GM12878 (cell line): Measurements from ENCODE around the gene DIP2C. TPM values are rescaled to one million over a fixed set of nuclear protein-coding genes. Genes with fewer than 3 reads are reported as not detected.

Experiments
- ATAC-seq: fragments of 200-7000 bp; cut with Tn5 transposase; 3 replicates; pipeline ENCODE4 v1.9.1; 2020; ENCODE audit warnings: mild to moderate bottlenecking, moderate library complexity
- BruUV-seq: library from RNA; stranded (reverse); fragments of 400-500 nt; replicated peaks from 2 replicates; lab custom pipeline; 2021; lab: Mats Ljungman, UMichigan
- CTCF ChIA-PET: fragments of 300-600 bp; sonication (Branson Sonifier 250); formaldehyde crosslinking; extraction: SDS; loops from one replicate; lab custom pipeline; 2021; ENCODE audit warnings: inconsistent platforms; lab: Yijun Ruan, JAX
- POLR2A ChIA-PET: fragments of 350-600 bp; formaldehyde crosslinking; extraction: SDS; loops from one replicate; lab custom pipeline; 2021; ENCODE audit warnings: inconsistent platforms; lab: Charles Lee
- RAD21 ChIA-PET: fragments of 300-600 bp; sonication (Branson Sonifier 250); formaldehyde crosslinking; loops from one replicate; lab custom pipeline; 2023; ENCODE audit warnings: antibody characterized with exemption; ENCODE audit not compliant: unreplicated experiment; lab: Charles Lee
- SMC1A ChIA-PET: fragments of 300-600 bp; sonication (Branson Sonifier 250); formaldehyde crosslinking; loops from one replicate; lab custom pipeline; 2023; ENCODE audit not compliant: unreplicated experiment, uncharacterized antibody; lab: Charles Lee
- DNase-seq: peaks from one replicate; pipeline ENCODE4 v3.0.0-alpha.2; 2011; ENCODE audit warnings: low read depth, low spot score
- FAIRE-seq: peaks from 3 replicates; lab custom pipeline; 2011; peaks lifted over from hg19 to GRCh38; lab: Jason Lieb, UNC
- H2AFZ ChIP-seq: 2 replicates; pipeline ENCODE4 v1.6.0; 2011; ENCODE audit warnings: low read depth, low read length, control low read depth; ENCODE audit not compliant: control insufficient read depth
- H3K27ac ChIP-seq: 2 replicates; pipeline ENCODE4 v1.5.1; 2011; ENCODE audit warnings: control low read depth; ENCODE audit not compliant: control insufficient read depth, insufficient read depth
- H3K27me3 ChIP-seq, 2 experiments: replicated peaks in 1 of 2; 2 replicates each; pipeline versions ENCODE4 v1.6.0 to v1.6.1; 2011; ENCODE audit warnings: low read length in 1 of 2; ENCODE audit not compliant: control insufficient read depth in 2 of 2, insufficient read depth in 2 of 2
- H3K36me3 ChIP-seq, 2 experiments: 2 replicates each; pipeline ENCODE4 v1.5.1; 2011; ENCODE audit warnings: low read length in 1 of 2; ENCODE audit not compliant: control insufficient read depth in 2 of 2, insufficient read depth in 2 of 2
- H3K4me1 ChIP-seq: 2 replicates; pipeline ENCODE4 v1.6.1; 2011; ENCODE audit warnings: mild to moderate bottlenecking, low read length, moderate library complexity, mixed read lengths; ENCODE audit not compliant: control insufficient read depth, insufficient read depth
- H3K4me2 ChIP-seq: 2 replicates; pipeline ENCODE4 v1.6.0; 2011; ENCODE audit warnings: control low read depth; ENCODE audit not compliant: control insufficient read depth, insufficient read depth
- H3K4me3 ChIP-seq: fragments of 200-600 bp; sonication (generic); 2 replicates; pipeline ENCODE4 v1.5.1; 2016
- H3K79me2 ChIP-seq: 2 replicates; pipeline ENCODE4 v1.6.0; 2011; ENCODE audit warnings: low read length; ENCODE audit not compliant: control insufficient read depth, insufficient read depth
- H3K9ac ChIP-seq: 2 replicates; pipeline ENCODE4 v1.8.0; 2011; ENCODE audit warnings: low read length, control low read depth, mixed read lengths; ENCODE audit not compliant: control insufficient read depth, insufficient read depth
- H3K9me3 ChIP-seq: replicated peaks from 3 replicates; pipeline ENCODE4 v1.5.1; 2011; ENCODE audit warnings: mild to moderate bottlenecking, low read length; ENCODE audit not compliant: control insufficient read depth, insufficient read depth
- H4K20me1 ChIP-seq: 2 replicates; pipeline ENCODE4 v1.6.0; 2011; ENCODE audit not compliant: control insufficient read depth, insufficient read depth
- BACH1 ChIP-seq: fragments of 450-650 bp; IDR thresholded peaks from 2 replicates; pipeline ENCODE4 v1.6.1; 2017; ENCODE audit warnings: mild to moderate bottlenecking, borderline replicate concordance
- HDAC2 ChIP-seq: fragments of 200-600 bp; sonication (generic); IDR thresholded peaks from 2 replicates; pipeline ENCODE4 v1.6.1; 2017
- NR2C1 ChIP-seq: fragments of 450-650 bp; IDR thresholded peaks from 2 replicates; pipeline ENCODE4 v1.6.1; 2017; ENCODE audit warnings: antibody characterized with exemption, mild to moderate bottlenecking, moderate library complexity
- STAT3 ChIP-seq: IDR thresholded peaks from 2 replicates; pipeline ENCODE4 v1.6.1; 2011; ENCODE audit warnings: low read depth, low read length, improper control_type of control experiment
- ZBED1 ChIP-seq: IDR thresholded peaks from 2 replicates; pipeline ENCODE4 v1.6.1; 2016; ENCODE audit warnings: borderline replicate concordance
- WGBS: methylation state at CpG from one replicate; pipeline ENCODE4 v1.1.6; 2016; ENCODE audit warnings: low lambda C conversion rate; ENCODE audit not compliant: insufficient replicate concordance, insufficient coverage; ENCODE audit errors: missing lambda C conversion rate; 5-methylcytosine and 5-hydroxymethylcytosine counted together
- in situ Hi-C: fragments of 300-500 bp; cut with MboI; formaldehyde crosslinking; loops from 9 replicates; pipeline ENCODE4 v1.14.3; 2018; ENCODE audit warnings: mixed read lengths
- intact Hi-C: fragments of 100-400 bp; cut with micrococcal nuclease; formaldehyde crosslinking; loops from one replicate; pipeline ENCODE4 v1.14.2; 2022; ENCODE audit not compliant: unreplicated experiment
- polyA plus RNA-seq, 11 experiments: library from polyadenylated mRNA; depleted of rRNA in 4 of 11; unstranded in 6 of 11; stranded (reverse) in 5 of 11; fragments of >200 nt; fragmentation: Nextera tagmentation in 4 of 11; fragmentation: Illumina TruSeq in 1 of 11; extraction: Ambion mirVana in 4 of 11; extraction: Trizol in 1 of 11; gene quantifications; 1 replicate in 1 of 11; 2 replicates in 10 of 11; pipeline versions ENCODE4 v1.2.1 to v1.2.3, GENCODE V29; 2011 to 2016; ENCODE audit warnings: inconsistent platforms in 2 of 11, missing spikeins in 2 of 11, low read depth in 1 of 11
- total RNA-seq, 4 experiments: library from RNA; depleted of rRNA in 3 of 4; stranded (reverse); fragments of >200 nt in 3 of 4; fragmentation: Illumina TruSeq in 1 of 4; extraction: Trizol in 1 of 4; gene quantifications; 2 replicates each; pipeline versions ENCODE4 v1.2.1 to v1.2.3, GENCODE V29; 2013 to 2021
- TF ChIP-seq, protein P1 (sequence below): IDR thresholded peaks from 2 replicates; pipeline ENCODE4 v1.6.1; 2012; ENCODE audit warnings: improper control_type of control experiment, low read depth, low read length; ENCODE audit not compliant: insufficient replicate concordance

Gene DIP2C
- total and polyA plus RNA-seq, 10 of the 15 experiments (the other 5 are each of a cell fraction or from before 2014, with no cell fraction given), result 0.01 to 0.10 (median 0.06) TPM

DNA sequence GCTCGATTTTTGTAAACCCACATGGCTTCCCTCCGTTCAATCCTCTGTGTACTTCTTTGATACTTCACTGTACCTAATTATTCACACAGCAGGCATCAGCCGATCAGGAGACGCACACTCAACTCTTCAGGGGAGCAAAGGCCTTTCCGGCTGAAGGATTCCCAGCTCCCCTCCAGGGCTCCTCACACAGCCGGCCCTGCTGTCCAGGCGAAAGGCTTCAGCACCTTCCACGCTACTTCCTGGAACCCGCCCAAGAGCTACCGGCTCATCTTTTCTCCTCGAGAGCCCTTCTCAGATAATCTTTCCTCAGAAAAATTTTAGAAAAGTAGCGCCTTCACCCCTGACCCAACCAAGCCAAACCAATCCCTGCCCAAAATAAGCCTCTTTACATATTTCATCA is 283.8 kb downstream of the DIP2C start:
- Histone ChIP-seq H3K27me3 (peaks cover 0 to 2% of the 10 kb centered on the region in 2 experiments; a peak in 2 of 4 replicates), H2AFZ (no peak overlapping the region), H3K4me3 (no peak overlapping the region), H3K36me3 (no peaks in the 10 kb centered on the region), H3K9ac (no peak overlapping the region), H4K20me1 (no peaks in the 10 kb centered on the region), H3K4me2 (no peak overlapping the region), H3K27ac (no peak overlapping the region), H3K9me3 (no peaks in the 10 kb centered on the region), H3K4me1 (no peaks in the 10 kb centered on the region), H3K79me2 (no peaks in the 10 kb centered on the region)
- ChIA-PET POLR2A (no interaction called here), CTCF (no interaction called here), SMC1A (no interaction called here), RAD21 (no interaction called here)
- TF ChIP-seq NR2C1 (no peak), STAT3 (no peak), ZBED1 (no peak), BACH1 (no peak), HDAC2 (no peak)
- TF ChIP-seq, protein P1, sequence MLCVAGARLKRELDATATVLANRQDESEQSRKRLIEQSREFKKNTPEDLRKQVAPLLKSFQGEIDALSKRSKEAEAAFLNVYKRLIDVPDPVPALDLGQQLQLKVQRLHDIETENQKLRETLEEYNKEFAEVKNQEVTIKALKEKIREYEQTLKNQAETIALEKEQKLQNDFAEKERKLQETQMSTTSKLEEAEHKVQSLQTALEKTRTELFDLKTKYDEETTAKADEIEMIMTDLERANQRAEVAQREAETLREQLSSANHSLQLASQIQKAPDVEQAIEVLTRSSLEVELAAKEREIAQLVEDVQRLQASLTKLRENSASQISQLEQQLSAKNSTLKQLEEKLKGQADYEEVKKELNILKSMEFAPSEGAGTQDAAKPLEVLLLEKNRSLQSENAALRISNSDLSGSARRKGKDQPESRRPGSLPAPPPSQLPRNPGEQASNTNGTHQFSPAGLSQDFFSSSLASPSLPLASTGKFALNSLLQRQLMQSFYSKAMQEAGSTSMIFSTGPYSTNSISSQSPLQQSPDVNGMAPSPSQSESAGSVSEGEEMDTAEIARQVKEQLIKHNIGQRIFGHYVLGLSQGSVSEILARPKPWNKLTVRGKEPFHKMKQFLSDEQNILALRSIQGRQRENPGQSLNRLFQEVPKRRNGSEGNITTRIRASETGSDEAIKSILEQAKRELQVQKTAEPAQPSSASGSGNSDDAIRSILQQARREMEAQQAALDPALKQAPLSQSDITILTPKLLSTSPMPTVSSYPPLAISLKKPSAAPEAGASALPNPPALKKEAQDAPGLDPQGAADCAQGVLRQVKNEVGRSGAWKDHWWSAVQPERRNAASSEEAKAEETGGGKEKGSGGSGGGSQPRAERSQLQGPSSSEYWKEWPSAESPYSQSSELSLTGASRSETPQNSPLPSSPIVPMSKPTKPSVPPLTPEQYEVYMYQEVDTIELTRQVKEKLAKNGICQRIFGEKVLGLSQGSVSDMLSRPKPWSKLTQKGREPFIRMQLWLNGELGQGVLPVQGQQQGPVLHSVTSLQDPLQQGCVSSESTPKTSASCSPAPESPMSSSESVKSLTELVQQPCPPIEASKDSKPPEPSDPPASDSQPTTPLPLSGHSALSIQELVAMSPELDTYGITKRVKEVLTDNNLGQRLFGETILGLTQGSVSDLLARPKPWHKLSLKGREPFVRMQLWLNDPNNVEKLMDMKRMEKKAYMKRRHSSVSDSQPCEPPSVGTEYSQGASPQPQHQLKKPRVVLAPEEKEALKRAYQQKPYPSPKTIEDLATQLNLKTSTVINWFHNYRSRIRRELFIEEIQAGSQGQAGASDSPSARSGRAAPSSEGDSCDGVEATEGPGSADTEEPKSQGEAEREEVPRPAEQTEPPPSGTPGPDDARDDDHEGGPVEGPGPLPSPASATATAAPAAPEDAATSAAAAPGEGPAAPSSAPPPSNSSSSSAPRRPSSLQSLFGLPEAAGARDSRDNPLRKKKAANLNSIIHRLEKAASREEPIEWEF, result no peak
- no TSS peak for BruUV-seq
- no peak for DNase-seq
- intact Hi-C loops (no loop called here), in situ Hi-C loops (no loop called here)
- WGBS, result 78% methylated on average over 12 of the region's 12 CpGs
- FAIRE-seq, result no peak
- ATAC-seq, result no peak
